ENCODE results near the gene SNX25.

- no peak for TF ChIP-seq GFI1B (tag by site-specific recombination; IDR thresholded peaks at IDR 0.05)
- TF ChIP-seq CTCF (tag by site-specific recombination; IDR thresholded peaks at IDR 0.05), result no peak
- TF ChIP-seq ZNF223 (tag by site-specific recombination; IDR thresholded peaks at IDR 0.05), result no peak
- TF ChIP-seq, protein P1, sequence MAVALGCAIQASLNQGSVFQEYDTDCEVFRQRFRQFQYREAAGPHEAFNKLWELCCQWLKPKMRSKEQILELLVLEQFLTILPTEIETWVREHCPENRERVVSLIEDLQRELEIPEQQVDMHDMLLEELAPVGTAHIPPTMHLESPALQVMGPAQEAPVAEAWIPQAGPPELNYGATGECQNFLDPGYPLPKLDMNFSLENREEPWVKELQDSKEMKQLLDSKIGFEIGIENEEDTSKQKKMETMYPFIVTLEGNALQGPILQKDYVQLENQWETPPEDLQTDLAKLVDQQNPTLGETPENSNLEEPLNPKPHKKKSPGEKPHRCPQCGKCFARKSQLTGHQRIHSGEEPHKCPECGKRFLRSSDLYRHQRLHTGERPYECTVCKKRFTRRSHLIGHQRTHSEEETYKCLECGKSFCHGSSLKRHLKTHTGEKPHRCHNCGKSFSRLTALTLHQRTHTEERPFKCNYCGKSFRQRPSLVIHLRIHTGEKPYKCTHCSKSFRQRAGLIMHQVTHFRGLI (tag by site-specific recombination; IDR thresholded peaks at IDR 0.05), result no peak
- no peak for TF ChIP-seq ZFP69B (tag by site-specific recombination; IDR thresholded peaks at IDR 0.05)
These were observed 203.0 kb downstream of the SNX25 start for GRCh38 chr4:185412412-185412811.
